GM12892 (cell line): ENCODE data around the gene SPIC.

Source experiments
- POLR2A ChIP-seq: IDR thresholded peaks from 2 replicates; pipeline ENCODE4 v1.6.1; 2011; ENCODE audit warnings: low read depth, low read length, control low read depth
- POLR2AphosphoS5 ChIP-seq: IDR thresholded peaks from 2 replicates; pipeline ENCODE4 v1.6.1; 2011; ENCODE audit warnings: low read depth, low read length, control low read depth

GRCh38 chr12:101488469-101488868 is 13.3 kb downstream of the SPIC start:
- no peak for TF ChIP-seq POLR2A
- no peak for TF ChIP-seq POLR2AphosphoS5
